ENCODE measurements around the gene RAPGEF5. TPM values are rescaled to one million over a fixed set of nuclear protein-coding genes. Genes with fewer than 3 reads are reported as not detected.

RAPGEF5 gene
- polyA plus RNA-seq, 1 of the 3 experiments (the other 2 are of a cell fraction) = 1.2 TPM

GRCh38 chr7:22190736-22191135 lies 166.2 kb downstream of the RAPGEF5 start:
- Histone ChIP-seq H3K79me2 (ENCODE audit: insufficient read depth) (no peaks in the 10 kb centered on the region), H3K4me3 (ENCODE audit: low read depth in 2 of 2, low read length in 1 of 2) (no peak overlapping the region), H3F3A (replicated peaks; ENCODE audit: insufficient read depth) (no peaks in the 10 kb centered on the region), H4K20me1 (ENCODE audit: insufficient read depth) (no peaks in the 10 kb centered on the region), H3K27me3 (ENCODE audit: insufficient read depth) (no peaks in the 10 kb centered on the region), H3K9ac (no peak overlapping the region), H3K4me1 (ENCODE audit: control insufficient read depth in 1 of 2, insufficient read depth in 2 of 2, low read depth in 1 of 2, low read length in 1 of 2) (peaks cover 0 to 4% of the 10 kb centered on the region in 2 experiments; a peak in 1 of 4 replicates), H3K9me3 (no peaks in the 10 kb centered on the region), H3K27ac (ENCODE audit: low read depth in 2 of 2, low read length in 1 of 2) (no peak overlapping the region), H3K9me2 (no peaks in the 10 kb centered on the region), H3K4me2 (no peak overlapping the region), H3K36me3 (replicated peaks in 1 of 2; ENCODE audit: control insufficient read depth in 1 of 2, insufficient read depth in 2 of 2, low read length in 1 of 2) (peaks cover 0 to 9% of the 10 kb centered on the region in 2 experiments), H2AFZ (ENCODE audit: low read depth) (no peak overlapping the region)
- TF ChIP-seq CHD2 (IDR thresholded peaks at IDR 0.05; ENCODE audit: low read length, partially characterized antibody) (no peak), TEAD4 (IDR thresholded peaks at IDR 0.05; ENCODE audit: borderline replicate concordance, insufficient read depth) (no peak), SMC3 (IDR thresholded peaks at IDR 0.05; ENCODE audit: low read depth, low read length) (no peak), EZH2phosphoT487 (IDR thresholded peaks at IDR 0.05; ENCODE audit: borderline replicate concordance, low read depth) (no peak), TAF1 (IDR thresholded peaks at IDR 0.05; ENCODE audit: borderline replicate concordance, low read depth, low read length) (no peak), POLR2AphosphoS5 (IDR thresholded peaks at IDR 0.05; ENCODE audit: low read depth, low read length) (no peak), JUND (IDR thresholded peaks at IDR 0.05) (no peak), YY1 (IDR thresholded peaks at IDR 0.05; ENCODE audit: low read depth) (no peak), SIN3A (IDR thresholded peaks at IDR 0.05; ENCODE audit: borderline replicate concordance, low read depth, low read length) (no peak), GABPA (IDR thresholded peaks at IDR 0.05; ENCODE audit: low read depth) (no peak), FOXJ3 (CRISPR knock-in tag; IDR thresholded peaks at IDR 0.05) (no peak), TCF12 (IDR thresholded peaks at IDR 0.05) (no peak), RAD21 (IDR thresholded peaks at IDR 0.05; ENCODE audit: low read length) (no peak), RCOR1 (IDR thresholded peaks at IDR 0.05; ENCODE audit: low read length) (no peak)
- TF ChIP-seq, protein P1, sequence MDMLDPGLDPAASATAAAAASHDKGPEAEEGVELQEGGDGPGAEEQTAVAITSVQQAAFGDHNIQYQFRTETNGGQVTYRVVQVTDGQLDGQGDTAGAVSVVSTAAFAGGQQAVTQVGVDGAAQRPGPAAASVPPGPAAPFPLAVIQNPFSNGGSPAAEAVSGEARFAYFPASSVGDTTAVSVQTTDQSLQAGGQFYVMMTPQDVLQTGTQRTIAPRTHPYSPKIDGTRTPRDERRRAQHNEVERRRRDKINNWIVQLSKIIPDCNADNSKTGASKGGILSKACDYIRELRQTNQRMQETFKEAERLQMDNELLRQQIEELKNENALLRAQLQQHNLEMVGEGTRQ (IDR thresholded peaks at IDR 0.05; ENCODE audit: borderline replicate concordance, low read depth, low read length) = no peak
- TF ChIP-seq, protein P2, sequence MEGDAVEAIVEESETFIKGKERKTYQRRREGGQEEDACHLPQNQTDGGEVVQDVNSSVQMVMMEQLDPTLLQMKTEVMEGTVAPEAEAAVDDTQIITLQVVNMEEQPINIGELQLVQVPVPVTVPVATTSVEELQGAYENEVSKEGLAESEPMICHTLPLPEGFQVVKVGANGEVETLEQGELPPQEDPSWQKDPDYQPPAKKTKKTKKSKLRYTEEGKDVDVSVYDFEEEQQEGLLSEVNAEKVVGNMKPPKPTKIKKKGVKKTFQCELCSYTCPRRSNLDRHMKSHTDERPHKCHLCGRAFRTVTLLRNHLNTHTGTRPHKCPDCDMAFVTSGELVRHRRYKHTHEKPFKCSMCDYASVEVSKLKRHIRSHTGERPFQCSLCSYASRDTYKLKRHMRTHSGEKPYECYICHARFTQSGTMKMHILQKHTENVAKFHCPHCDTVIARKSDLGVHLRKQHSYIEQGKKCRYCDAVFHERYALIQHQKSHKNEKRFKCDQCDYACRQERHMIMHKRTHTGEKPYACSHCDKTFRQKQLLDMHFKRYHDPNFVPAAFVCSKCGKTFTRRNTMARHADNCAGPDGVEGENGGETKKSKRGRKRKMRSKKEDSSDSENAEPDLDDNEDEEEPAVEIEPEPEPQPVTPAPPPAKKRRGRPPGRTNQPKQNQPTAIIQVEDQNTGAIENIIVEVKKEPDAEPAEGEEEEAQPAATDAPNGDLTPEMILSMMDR (IDR thresholded peaks at IDR 0.05) = no peak
- TF ChIP-seq, protein P3, sequence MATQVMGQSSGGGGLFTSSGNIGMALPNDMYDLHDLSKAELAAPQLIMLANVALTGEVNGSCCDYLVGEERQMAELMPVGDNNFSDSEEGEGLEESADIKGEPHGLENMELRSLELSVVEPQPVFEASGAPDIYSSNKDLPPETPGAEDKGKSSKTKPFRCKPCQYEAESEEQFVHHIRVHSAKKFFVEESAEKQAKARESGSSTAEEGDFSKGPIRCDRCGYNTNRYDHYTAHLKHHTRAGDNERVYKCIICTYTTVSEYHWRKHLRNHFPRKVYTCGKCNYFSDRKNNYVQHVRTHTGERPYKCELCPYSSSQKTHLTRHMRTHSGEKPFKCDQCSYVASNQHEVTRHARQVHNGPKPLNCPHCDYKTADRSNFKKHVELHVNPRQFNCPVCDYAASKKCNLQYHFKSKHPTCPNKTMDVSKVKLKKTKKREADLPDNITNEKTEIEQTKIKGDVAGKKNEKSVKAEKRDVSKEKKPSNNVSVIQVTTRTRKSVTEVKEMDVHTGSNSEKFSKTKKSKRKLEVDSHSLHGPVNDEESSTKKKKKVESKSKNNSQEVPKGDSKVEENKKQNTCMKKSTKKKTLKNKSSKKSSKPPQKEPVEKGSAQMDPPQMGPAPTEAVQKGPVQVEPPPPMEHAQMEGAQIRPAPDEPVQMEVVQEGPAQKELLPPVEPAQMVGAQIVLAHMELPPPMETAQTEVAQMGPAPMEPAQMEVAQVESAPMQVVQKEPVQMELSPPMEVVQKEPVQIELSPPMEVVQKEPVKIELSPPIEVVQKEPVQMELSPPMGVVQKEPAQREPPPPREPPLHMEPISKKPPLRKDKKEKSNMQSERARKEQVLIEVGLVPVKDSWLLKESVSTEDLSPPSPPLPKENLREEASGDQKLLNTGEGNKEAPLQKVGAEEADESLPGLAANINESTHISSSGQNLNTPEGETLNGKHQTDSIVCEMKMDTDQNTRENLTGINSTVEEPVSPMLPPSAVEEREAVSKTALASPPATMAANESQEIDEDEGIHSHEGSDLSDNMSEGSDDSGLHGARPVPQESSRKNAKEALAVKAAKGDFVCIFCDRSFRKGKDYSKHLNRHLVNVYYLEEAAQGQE (IDR thresholded peaks at IDR 0.05; ENCODE audit: low read depth, low read length) = no peak
- TF ChIP-seq, protein P4, sequence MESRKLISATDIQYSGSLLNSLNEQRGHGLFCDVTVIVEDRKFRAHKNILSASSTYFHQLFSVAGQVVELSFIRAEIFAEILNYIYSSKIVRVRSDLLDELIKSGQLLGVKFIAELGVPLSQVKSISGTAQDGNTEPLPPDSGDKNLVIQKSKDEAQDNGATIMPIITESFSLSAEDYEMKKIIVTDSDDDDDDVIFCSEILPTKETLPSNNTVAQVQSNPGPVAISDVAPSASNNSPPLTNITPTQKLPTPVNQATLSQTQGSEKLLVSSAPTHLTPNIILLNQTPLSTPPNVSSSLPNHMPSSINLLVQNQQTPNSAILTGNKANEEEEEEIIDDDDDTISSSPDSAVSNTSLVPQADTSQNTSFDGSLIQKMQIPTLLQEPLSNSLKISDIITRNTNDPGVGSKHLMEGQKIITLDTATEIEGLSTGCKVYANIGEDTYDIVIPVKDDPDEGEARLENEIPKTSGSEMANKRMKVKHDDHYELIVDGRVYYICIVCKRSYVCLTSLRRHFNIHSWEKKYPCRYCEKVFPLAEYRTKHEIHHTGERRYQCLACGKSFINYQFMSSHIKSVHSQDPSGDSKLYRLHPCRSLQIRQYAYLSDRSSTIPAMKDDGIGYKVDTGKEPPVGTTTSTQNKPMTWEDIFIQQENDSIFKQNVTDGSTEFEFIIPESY (IDR thresholded peaks at IDR 0.05; ENCODE audit: borderline replicate concordance, low read depth) = no peak
- no peak for DNase-seq
- POLR2A ChIA-PET = no interaction called here
- CTCF ChIA-PET = no interaction called here
- WGBS (ENCODE audit: low lambda C conversion rate) = 87% methylated on average over 8 of the region's 8 CpGs
